Measurements from ENCODE around the gene PTPRJ. TPM values are rescaled to one million over a fixed set of nuclear protein-coding genes. Genes with fewer than 3 reads are reported as not detected.
A peak's percentile ranks its signal among the peaks of the same experiment; 100 is the strongest.

Gene PTPRJ
- total RNA-seq, 1 experiment from 2014 or later: 43.7 TPM

GRCh38 chr11:48062649-48063048 lies 82.3 kb downstream of the PTPRJ start:
- peaks cover 82% of the 10 kb centered on the region for H3K4me1 ChIP-seq (replicated peaks; ENCODE audit: insufficient read depth)
- ChIA-PET CTCF (interaction anchor here (0.6 kb wide), 1 partner anchor 8 kb away, joined by 3 read pairs; no protein-coding TSS in a partner anchor), POLR2A (ENCODE audit: unreplicated experiment) (interaction anchor here (0.5 to 1.4 kb wide), 7 partner anchors 11 to 145 kb away, joined by 3 to 7 read pairs (median 4); no protein-coding TSS in a partner anchor)
- H3K4me2 ChIP-seq: peak overlapping the region; percentile 73
- intact Hi-C loops (cut with micrococcal nuclease; ENCODE audit: unreplicated experiment): loop anchor here (1.0 to 2.0 kb wide), 4 partner anchors 35 to 115 kb away; no protein-coding TSS in a partner anchor
- peaks cover 80% of the 10 kb centered on the region for H3K79me2 ChIP-seq (ENCODE audit: low read depth)
- H4K20me1 ChIP-seq (ENCODE audit: insufficient read depth): no peaks in the 10 kb centered on the region
- DNase-seq: peak; percentile 49 to 94
- H3K4me3 ChIP-seq: no peak overlapping the region
- TF ChIP-seq, protein P1, sequence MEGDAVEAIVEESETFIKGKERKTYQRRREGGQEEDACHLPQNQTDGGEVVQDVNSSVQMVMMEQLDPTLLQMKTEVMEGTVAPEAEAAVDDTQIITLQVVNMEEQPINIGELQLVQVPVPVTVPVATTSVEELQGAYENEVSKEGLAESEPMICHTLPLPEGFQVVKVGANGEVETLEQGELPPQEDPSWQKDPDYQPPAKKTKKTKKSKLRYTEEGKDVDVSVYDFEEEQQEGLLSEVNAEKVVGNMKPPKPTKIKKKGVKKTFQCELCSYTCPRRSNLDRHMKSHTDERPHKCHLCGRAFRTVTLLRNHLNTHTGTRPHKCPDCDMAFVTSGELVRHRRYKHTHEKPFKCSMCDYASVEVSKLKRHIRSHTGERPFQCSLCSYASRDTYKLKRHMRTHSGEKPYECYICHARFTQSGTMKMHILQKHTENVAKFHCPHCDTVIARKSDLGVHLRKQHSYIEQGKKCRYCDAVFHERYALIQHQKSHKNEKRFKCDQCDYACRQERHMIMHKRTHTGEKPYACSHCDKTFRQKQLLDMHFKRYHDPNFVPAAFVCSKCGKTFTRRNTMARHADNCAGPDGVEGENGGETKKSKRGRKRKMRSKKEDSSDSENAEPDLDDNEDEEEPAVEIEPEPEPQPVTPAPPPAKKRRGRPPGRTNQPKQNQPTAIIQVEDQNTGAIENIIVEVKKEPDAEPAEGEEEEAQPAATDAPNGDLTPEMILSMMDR (conservative IDR thresholded peaks at IDR 0.05): no peak
- TF ChIP-seq EZH2 (IDR thresholded peaks at IDR 0.05; ENCODE audit: low read depth): no peak
- H3K27me3 ChIP-seq (ENCODE audit: insufficient read depth, low read depth): no peaks in the 10 kb centered on the region
- peaks cover 77% of the 10 kb centered on the region for H3F3A ChIP-seq (ENCODE audit: insufficient read depth, low read depth)
- H3K9me2 ChIP-seq (ENCODE audit: insufficient read depth): no peaks in the 10 kb centered on the region
- peaks cover 4% of the 10 kb centered on the region; the same call in 1 of the 2 replicates for H3K36me3 ChIP-seq (ENCODE audit: low read depth)
- H3K27ac ChIP-seq: peak overlapping the region; percentile 95
- H3K9me3 ChIP-seq (ENCODE audit: insufficient read depth, low read depth): no peaks in the 10 kb centered on the region; the same call in 1 of the 2 replicates
- H2AFZ ChIP-seq: no peak overlapping the region
- no TSS peak for BruUV-seq (replicated peaks)

DNA sequence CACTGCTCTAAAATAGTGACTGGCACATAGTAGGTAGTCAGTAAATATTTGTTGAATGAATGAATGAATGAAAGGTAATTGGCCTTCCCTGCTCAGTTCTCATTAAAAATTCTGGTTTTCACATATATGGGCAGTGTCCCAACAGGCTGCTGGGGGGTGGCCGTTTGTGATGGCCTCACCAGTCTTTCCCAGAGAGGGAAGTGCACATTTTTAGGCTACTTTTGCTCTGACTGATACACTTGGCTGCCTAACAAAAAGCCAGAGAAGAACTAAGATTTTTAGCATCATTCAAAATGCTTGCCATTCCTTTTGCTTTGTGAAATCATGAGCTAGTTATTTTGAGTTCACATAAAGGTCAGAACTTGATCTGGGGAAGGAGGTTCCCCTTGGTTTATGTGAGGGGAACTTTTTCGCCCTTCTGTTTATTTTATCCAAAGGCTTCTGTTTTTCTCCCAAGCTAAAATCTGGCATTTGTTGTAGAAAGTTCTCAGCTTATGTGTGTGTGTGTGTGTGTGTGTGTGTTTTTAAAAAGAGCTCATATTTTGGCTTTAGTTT lies 83.1 kb downstream of the PTPRJ start:
- Histone ChIP-seq H4K20me1 (ENCODE audit: insufficient read depth) (no peaks in the 10 kb centered on the region), H3K79me2 (ENCODE audit: low read depth) (peaks cover 71% of the 10 kb centered on the region), H3K27me3 (ENCODE audit: insufficient read depth, low read depth) (no peaks in the 10 kb centered on the region), H3K4me2 (peak overlapping the region; percentile 73), H3K4me1 (replicated peaks; ENCODE audit: insufficient read depth) (peaks cover 73% of the 10 kb centered on the region), H3K9me2 (ENCODE audit: insufficient read depth) (no peaks in the 10 kb centered on the region), H3K4me3 (peak overlapping the region; percentile 27; the same call in 1 of the 2 replicates), H3K27ac (peak overlapping the region; percentile 95), H3K9me3 (ENCODE audit: insufficient read depth, low read depth) (no peaks in the 10 kb centered on the region; the same call in 1 of the 2 replicates), H3F3A (ENCODE audit: insufficient read depth, low read depth) (peaks cover 74% of the 10 kb centered on the region), H3K36me3 (ENCODE audit: low read depth) (peaks cover 4% of the 10 kb centered on the region; the same call in 1 of the 2 replicates), H2AFZ (no peak overlapping the region)
- peak; percentile 62 to 98 for DNase-seq
- BruUV-seq (replicated peaks): no TSS peak
- intact Hi-C loops (cut with micrococcal nuclease; ENCODE audit: unreplicated experiment): loop anchor here (1.0 to 2.0 kb wide), 4 partner anchors 34 to 116 kb away; no protein-coding TSS in a partner anchor
- ChIA-PET CTCF (interaction anchor here (0.6 to 1.3 kb wide), 6 partner anchors 7 to 394 kb away, joined by 3 to 5 read pairs (median 4); no protein-coding TSS in a partner anchor), POLR2A (ENCODE audit: unreplicated experiment) (interaction anchor here (0.6 to 1.0 kb wide), 13 partner anchors 12 to 879 kb away, joined by 3 to 12 read pairs (median 5); no protein-coding TSS in a partner anchor)
- no peak for TF ChIP-seq EZH2 (IDR thresholded peaks at IDR 0.05; ENCODE audit: low read depth)
- TF ChIP-seq, protein P1 (conservative IDR thresholded peaks at IDR 0.05): no peak

- no TSS peak for BruUV-seq (replicated peaks)
- Histone ChIP-seq H3F3A (ENCODE audit: insufficient read depth, low read depth) (peaks cover 73% of the 10 kb centered on the region), H2AFZ (no peak overlapping the region), H3K9me3 (ENCODE audit: insufficient read depth, low read depth) (no peaks in the 10 kb centered on the region; the same call in 1 of the 2 replicates), H3K36me3 (ENCODE audit: low read depth) (peaks cover 4% of the 10 kb centered on the region; the same call in 1 of the 2 replicates), H3K4me2 (peak overlapping the region; percentile 73), H3K4me1 (replicated peaks; ENCODE audit: insufficient read depth) (peaks cover 68% of the 10 kb centered on the region), H3K27ac (peak overlapping the region; percentile 95), H3K27me3 (ENCODE audit: insufficient read depth, low read depth) (no peaks in the 10 kb centered on the region), H3K79me2 (ENCODE audit: low read depth) (peaks cover 64% of the 10 kb centered on the region), H3K4me3 (peak overlapping the region; percentile 27; the same call in 1 of the 2 replicates), H4K20me1 (ENCODE audit: insufficient read depth) (no peaks in the 10 kb centered on the region), H3K9me2 (ENCODE audit: insufficient read depth) (no peaks in the 10 kb centered on the region)
- peak; percentile 28 to 33 for DNase-seq
- ChIA-PET CTCF (interaction anchor here (1.1 to 1.3 kb wide), 3 partner anchors 8 to 130 kb away, joined by 3 to 16 read pairs (median 3); no protein-coding TSS in a partner anchor), POLR2A (ENCODE audit: unreplicated experiment) (interaction anchor here (0.6 kb wide), 1 partner anchor 879 kb away, joined by 8 read pairs; no protein-coding TSS in a partner anchor)
- intact Hi-C loops (cut with micrococcal nuclease; ENCODE audit: unreplicated experiment): no loop called here
- no peak for TF ChIP-seq EZH2 (IDR thresholded peaks at IDR 0.05; ENCODE audit: low read depth)
- TF ChIP-seq, protein P1 (conservative IDR thresholded peaks at IDR 0.05): no peak
Measured at GRCh38 chr11:48064306-48064705, 83.9 kb downstream of the PTPRJ start.

Data from PC-9 (cell line).